ENCODE data around the gene CTXND1. TPM values are rescaled to one million over a fixed set of nuclear protein-coding genes. Genes with fewer than 3 reads are reported as not detected.

Gene CTXND1
- total RNA-seq, 1 experiment from 2014 or later: not detected

GRCh38 chr15:80201256-80202015, 50.6 kb downstream of the CTXND1 start:
- ATAC-seq (no peak), DNase-seq (no peak)
- Histone ChIP-seq H4K20me1 (ENCODE audit: low read length) (no peaks in the 10 kb centered on the region), H3K27ac (ENCODE audit: low read length) (no peak overlapping the region), H3K9me3 (ENCODE audit: low read length) (no peaks in the 10 kb centered on the region), H3K79me2 (ENCODE audit: low read length) (no peaks in the 10 kb centered on the region), H3F3A (ENCODE audit: low read length, unreplicated experiment) (no peaks in the 10 kb centered on the region), H3K9ac (ENCODE audit: low read length) (no peak overlapping the region), H3K9me2 (replicated peaks; ENCODE audit: low read length) (no peaks in the 10 kb centered on the region), H3K4me2 (ENCODE audit: low read length) (no peak overlapping the region), H2AFZ (ENCODE audit: low read length) (no peak overlapping the region), H3K4me3 (ENCODE audit: low read length) (no peak overlapping the region), H3K4me1 (ENCODE audit: insufficient read depth, low read length) (no peaks in the 10 kb centered on the region), H3K36me3 (ENCODE audit: low read depth, low read length) (no peaks in the 10 kb centered on the region), H3K27me3 (ENCODE audit: low read length) (peaks cover 18% of the 10 kb centered on the region)
- intact Hi-C loops (cut with micrococcal nuclease): no loop called here
- BruUV-seq (replicated peaks): no TSS peak
- POLR2A ChIA-PET (ENCODE audit: unreplicated experiment): no interaction called here
- CTCF ChIA-PET: no interaction called here
- TF ChIP-seq EZH2 (IDR thresholded peaks at IDR 0.05; ENCODE audit: low read length, unreplicated experiment) (no peak), EZH2phosphoT487 (IDR thresholded peaks at IDR 0.05; ENCODE audit: borderline replicate concordance, low read length) (no peak)
- TF ChIP-seq, protein P1, sequence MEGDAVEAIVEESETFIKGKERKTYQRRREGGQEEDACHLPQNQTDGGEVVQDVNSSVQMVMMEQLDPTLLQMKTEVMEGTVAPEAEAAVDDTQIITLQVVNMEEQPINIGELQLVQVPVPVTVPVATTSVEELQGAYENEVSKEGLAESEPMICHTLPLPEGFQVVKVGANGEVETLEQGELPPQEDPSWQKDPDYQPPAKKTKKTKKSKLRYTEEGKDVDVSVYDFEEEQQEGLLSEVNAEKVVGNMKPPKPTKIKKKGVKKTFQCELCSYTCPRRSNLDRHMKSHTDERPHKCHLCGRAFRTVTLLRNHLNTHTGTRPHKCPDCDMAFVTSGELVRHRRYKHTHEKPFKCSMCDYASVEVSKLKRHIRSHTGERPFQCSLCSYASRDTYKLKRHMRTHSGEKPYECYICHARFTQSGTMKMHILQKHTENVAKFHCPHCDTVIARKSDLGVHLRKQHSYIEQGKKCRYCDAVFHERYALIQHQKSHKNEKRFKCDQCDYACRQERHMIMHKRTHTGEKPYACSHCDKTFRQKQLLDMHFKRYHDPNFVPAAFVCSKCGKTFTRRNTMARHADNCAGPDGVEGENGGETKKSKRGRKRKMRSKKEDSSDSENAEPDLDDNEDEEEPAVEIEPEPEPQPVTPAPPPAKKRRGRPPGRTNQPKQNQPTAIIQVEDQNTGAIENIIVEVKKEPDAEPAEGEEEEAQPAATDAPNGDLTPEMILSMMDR (conservative IDR thresholded peaks at IDR 0.05; ENCODE audit: low read depth, low read length): no peak

- no peaks in the 10 kb centered on the region for H3K9me3 ChIP-seq (ENCODE audit: low read length)
- intact Hi-C loops (cut with micrococcal nuclease): no loop called here
- ATAC-seq (no peak), DNase-seq (no peak)
- no peak overlapping the region for H3K4me3 ChIP-seq (ENCODE audit: low read length)
- H3K79me2 ChIP-seq (ENCODE audit: low read length): no peaks in the 10 kb centered on the region
- H3K4me2 ChIP-seq (ENCODE audit: low read length): no peak overlapping the region
- no peak overlapping the region for H3K9ac ChIP-seq (ENCODE audit: low read length)
- H3K4me1 ChIP-seq (ENCODE audit: insufficient read depth, low read length): no peaks in the 10 kb centered on the region
- no peaks in the 10 kb centered on the region for H3K36me3 ChIP-seq (ENCODE audit: low read depth, low read length)
- no peaks in the 10 kb centered on the region for H3F3A ChIP-seq (ENCODE audit: low read length, unreplicated experiment)
- ChIA-PET POLR2A (ENCODE audit: unreplicated experiment) (no interaction called here), CTCF (no interaction called here)
- no TSS peak for BruUV-seq (replicated peaks)
- no peaks in the 10 kb centered on the region for H3K9me2 ChIP-seq (replicated peaks; ENCODE audit: low read length)
- TF ChIP-seq, protein P1 (conservative IDR thresholded peaks at IDR 0.05; ENCODE audit: low read depth, low read length): no peak
- TF ChIP-seq EZH2phosphoT487 (IDR thresholded peaks at IDR 0.05; ENCODE audit: borderline replicate concordance, low read length) (no peak), EZH2 (IDR thresholded peaks at IDR 0.05; ENCODE audit: low read length, unreplicated experiment) (no peak)
- H2AFZ ChIP-seq (ENCODE audit: low read length): no peak overlapping the region
- H3K27ac ChIP-seq (ENCODE audit: low read length): no peak overlapping the region
- H3K27me3 ChIP-seq (ENCODE audit: low read length): peaks cover 3% of the 10 kb centered on the region; the same call in 1 of the 2 replicates
- no peaks in the 10 kb centered on the region for H4K20me1 ChIP-seq (ENCODE audit: low read length)
These were observed 52.1 kb downstream of the CTXND1 start for GRCh38 chr15:80199869-80200268.

DNA sequence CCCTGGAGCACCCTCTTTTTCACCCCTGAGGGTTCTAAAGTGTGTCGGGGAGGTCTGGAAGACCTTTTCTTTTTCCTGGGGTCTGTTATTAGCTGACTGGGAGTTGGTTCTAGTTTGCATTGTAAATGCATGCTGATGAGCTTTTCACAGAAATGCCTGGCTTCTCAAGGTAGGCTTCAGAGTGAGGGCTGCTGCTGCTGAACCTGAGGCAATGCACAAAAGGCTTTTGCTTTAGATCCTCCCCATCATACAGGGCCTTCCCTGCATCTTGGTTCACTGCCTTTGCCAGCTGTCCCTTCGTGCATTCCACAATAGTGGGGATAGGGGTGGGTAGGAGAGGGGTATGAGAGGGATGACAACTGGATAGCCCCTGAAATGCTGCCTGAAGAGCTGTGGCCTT, 52.6 kb downstream of the CTXND1 start:
- no peaks in the 10 kb centered on the region for H3K9me2 ChIP-seq (replicated peaks; ENCODE audit: low read length)
- no peaks in the 10 kb centered on the region for H3K79me2 ChIP-seq (ENCODE audit: low read length)
- POLR2A ChIA-PET (ENCODE audit: unreplicated experiment): no interaction called here
- H3K27ac ChIP-seq (ENCODE audit: low read length): no peak overlapping the region
- no peak overlapping the region for H2AFZ ChIP-seq (ENCODE audit: low read length)
- H3K9ac ChIP-seq (ENCODE audit: low read length): no peak overlapping the region
- no peak overlapping the region for H3K4me3 ChIP-seq (ENCODE audit: low read length)
- no peak for TF ChIP-seq EZH2 (IDR thresholded peaks at IDR 0.05; ENCODE audit: low read length, unreplicated experiment)
- CTCF ChIA-PET: no interaction called here
- no peaks in the 10 kb centered on the region for H3K4me1 ChIP-seq (ENCODE audit: insufficient read depth, low read length)
- H3K4me2 ChIP-seq (ENCODE audit: low read length): no peak overlapping the region
- no peak for DNase-seq
- ATAC-seq: no peak
- H3K36me3 ChIP-seq (ENCODE audit: low read depth, low read length): no peaks in the 10 kb centered on the region
- no peaks in the 10 kb centered on the region for H3K27me3 ChIP-seq (ENCODE audit: low read length)
- BruUV-seq (replicated peaks): no TSS peak
- no peaks in the 10 kb centered on the region for H3F3A ChIP-seq (ENCODE audit: low read length, unreplicated experiment)
- intact Hi-C loops (cut with micrococcal nuclease): no loop called here
- H3K9me3 ChIP-seq (ENCODE audit: low read length): no peaks in the 10 kb centered on the region
- H4K20me1 ChIP-seq (ENCODE audit: low read length): no peaks in the 10 kb centered on the region

Measured in PC-3 (cell line).